Panc1 (cell line): ENCODE measurements around the gene EGR1.

Experiments used
- CTCF ChIP-seq: fragments of 450-650 bp; IDR thresholded peaks from 2 replicates; pipeline ENCODE4 v1.5.1; 2017; ENCODE audit warnings: mild to moderate bottlenecking
- POLR2AphosphoS5 ChIP-seq: IDR thresholded peaks from 2 replicates; pipeline ENCODE4 v1.6.1; 2012; ENCODE audit warnings: mild to moderate bottlenecking, low read depth, low read length, moderate library complexity
- SIN3A ChIP-seq: IDR thresholded peaks from 2 replicates; pipeline ENCODE4 v1.6.1; 2012; ENCODE audit warnings: low read depth, mild to moderate bottlenecking, low read length, moderate library complexity, borderline replicate concordance; ENCODE audit not compliant: insufficient read depth

- TF ChIP-seq CTCF (no peak), POLR2AphosphoS5 (no peak), SIN3A (no peak)
Observed at GRCh38 chr5:138504799-138505198, 39.5 kb downstream of the EGR1 start.
